ENCODE results near the gene SLC66A2.

- TF ChIP-seq CTCF (conservative IDR thresholded peaks at IDR 0.05; ENCODE audit: low read depth, low read length) (no peak), EZH2 (IDR thresholded peaks at IDR 0.05; ENCODE audit: low read length, unreplicated experiment) (no peak)
These were observed 37.2 kb upstream of the SLC66A2 start, which contains the start of gene TXNL4A for GRCh38 chr18:79988451-79989194.
